ENCODE data around the gene AOX1.

AOX1 gene

GRCh38 chr2:200578778-200579177, 7.0 kb upstream of the AOX1 start:
- Histone ChIP-seq H3K9me3 (ENCODE audit: control extremely low read depth in 1 of 5, control insufficient read depth in 4 of 5, insufficient read depth in 2 of 5, low read depth in 1 of 5, low read length in 4 of 5) (no peaks in the 10 kb centered on the region), H3K27ac (ENCODE audit: insufficient read depth in 1 of 2, low read depth in 1 of 2, low read length in 2 of 2, poor library complexity in 1 of 2, severe bottlenecking in 2 of 2) (no peak overlapping the region), H3K27me3 (replicated peaks in 2 of 5; ENCODE audit: control insufficient read depth in 4 of 5, insufficient read depth in 5 of 5, low read length in 4 of 5) (no peaks in the 10 kb centered on the region), H3K36me3 (ENCODE audit: control insufficient read depth in 4 of 4, insufficient read depth in 4 of 4, low read length in 3 of 4) (peaks cover 0 to 14% (median 2%) of the 10 kb centered on the region in 4 experiments), H3K4me1 (ENCODE audit: control extremely low read depth in 1 of 4, control insufficient read depth in 4 of 4, insufficient read depth in 4 of 4, low read length in 3 of 4) (no peaks in the 10 kb centered on the region), H3K4me3 (ENCODE audit: control insufficient read depth in 1 of 7, extremely low read depth in 1 of 7, insufficient read depth in 4 of 7, low read depth in 2 of 7, low read length in 6 of 7) (no peak overlapping the region)
- no CpG with 5 or more reads among the region's 1 CpG for WGBS (ENCODE audit: insufficient coverage)
- ChIA-PET POLR2A (no interaction called here), CTCF (interaction anchor here (1.0 to 1.6 kb wide), 4 partner anchors 19 to 125 kb away, joined by 3 to 10 read pairs (median 4); no protein-coding TSS in a partner anchor)
- peak; percentile 38 to 72 (median 64) for DNase-seq

GRCh38 chr2:200584639-200585038, 1.2 kb upstream of the AOX1 start:
- whole genome bisulfite sequencing (ENCODE audit: insufficient coverage): 100% methylated on average over 2 of the region's 3 CpGs
- H3K36me3 ChIP-seq (ENCODE audit: control insufficient read depth in 4 of 4, insufficient read depth in 4 of 4, low read length in 3 of 4): peaks cover 0 to 6% (median 1%) of the 10 kb centered on the region in 4 experiments
- H3K4me3 ChIP-seq (ENCODE audit: control insufficient read depth in 1 of 7, extremely low read depth in 1 of 7, insufficient read depth in 4 of 7, low read depth in 2 of 7, low read length in 6 of 7): no peak overlapping the region
- DNase-seq: no peak
- no peak overlapping the region for H3K27ac ChIP-seq (ENCODE audit: insufficient read depth in 1 of 2, low read depth in 1 of 2, low read length in 2 of 2, poor library complexity in 1 of 2, severe bottlenecking in 2 of 2)
- ChIA-PET POLR2A (interaction anchor here (0.6 kb wide), 1 partner anchor 77 kb away, joined by 3 read pairs; no protein-coding TSS in a partner anchor), CTCF (interaction anchor here (1.2 kb wide), 1 partner anchor 119 kb away, joined by 6 read pairs; no protein-coding TSS in a partner anchor)
- peaks cover 0 to 11% (median 9%) of the 10 kb centered on the region in 4 experiments for H3K4me1 ChIP-seq (ENCODE audit: control extremely low read depth in 1 of 4, control insufficient read depth in 4 of 4, insufficient read depth in 4 of 4, low read length in 3 of 4)
- no peaks in the 10 kb centered on the region for H3K9me3 ChIP-seq (ENCODE audit: control extremely low read depth in 1 of 5, control insufficient read depth in 4 of 5, insufficient read depth in 2 of 5, low read depth in 1 of 5, low read length in 4 of 5)
- peaks cover 0 to 4% (median 0%) of the 10 kb centered on the region in 5 experiments for H3K27me3 ChIP-seq (replicated peaks in 2 of 5; ENCODE audit: control insufficient read depth in 4 of 5, insufficient read depth in 5 of 5, low read length in 4 of 5)

GRCh38 chr2:200585340-200585729, 479 bp upstream of the AOX1 start:
- no peaks in the 10 kb centered on the region for H3K9me3 ChIP-seq (ENCODE audit: control extremely low read depth in 1 of 5, control insufficient read depth in 4 of 5, insufficient read depth in 2 of 5, low read depth in 1 of 5, low read length in 4 of 5)
- WGBS (ENCODE audit: insufficient coverage): no CpG with 5 or more reads among the region's 2 CpGs
- no peak for DNase-seq
- CTCF ChIA-PET: interaction anchor here (1.0 to 2.4 kb wide), 5 partner anchors 9 to 119 kb away, joined by 3 to 10 read pairs (median 6); no protein-coding TSS in a partner anchor
- POLR2A ChIA-PET: interaction anchor here (0.6 kb wide), 1 partner anchor 77 kb away, joined by 3 read pairs; no protein-coding TSS in a partner anchor
- H3K4me3 ChIP-seq (ENCODE audit: control insufficient read depth in 1 of 7, extremely low read depth in 1 of 7, insufficient read depth in 4 of 7, low read depth in 2 of 7, low read length in 6 of 7): peak overlapping the region; percentile 62 to 97 (median 78)
- H3K27ac ChIP-seq (ENCODE audit: insufficient read depth in 1 of 2, low read depth in 1 of 2, low read length in 2 of 2, poor library complexity in 1 of 2, severe bottlenecking in 2 of 2): no peak overlapping the region
- peaks cover 0 to 11% (median 9%) of the 10 kb centered on the region in 4 experiments for H3K4me1 ChIP-seq (ENCODE audit: control extremely low read depth in 1 of 4, control insufficient read depth in 4 of 4, insufficient read depth in 4 of 4, low read length in 3 of 4)
- H3K36me3 ChIP-seq (ENCODE audit: control insufficient read depth in 4 of 4, insufficient read depth in 4 of 4, low read length in 3 of 4): peaks cover 0 to 3% (median 1%) of the 10 kb centered on the region in 4 experiments
- H3K27me3 ChIP-seq (replicated peaks in 2 of 5; ENCODE audit: control insufficient read depth in 4 of 5, insufficient read depth in 5 of 5, low read length in 4 of 5): peaks cover 0 to 4% (median 0%) of the 10 kb centered on the region in 5 experiments

GRCh38 chr2:200586644-200586975, 796 bp downstream of the AOX1 start:
- H3K27me3 ChIP-seq (replicated peaks in 2 of 5; ENCODE audit: control insufficient read depth in 4 of 5, insufficient read depth in 5 of 5, low read length in 4 of 5): peaks cover 0 to 4% (median 0%) of the 10 kb centered on the region in 5 experiments
- no peak for DNase-seq
- no peaks in the 10 kb centered on the region for H3K36me3 ChIP-seq (ENCODE audit: control insufficient read depth in 4 of 4, insufficient read depth in 4 of 4, low read length in 3 of 4)
- CTCF ChIA-PET: interaction anchor here (1.0 to 2.4 kb wide), 9 partner anchors 10 to 119 kb away, joined by 3 to 10 read pairs (median 4); no protein-coding TSS in a partner anchor
- H3K4me1 ChIP-seq (ENCODE audit: control extremely low read depth in 1 of 4, control insufficient read depth in 4 of 4, insufficient read depth in 4 of 4, low read length in 3 of 4): peaks cover 0 to 11% (median 9%) of the 10 kb centered on the region in 4 experiments
- no peak overlapping the region for H3K27ac ChIP-seq (ENCODE audit: insufficient read depth in 1 of 2, low read depth in 1 of 2, low read length in 2 of 2, poor library complexity in 1 of 2, severe bottlenecking in 2 of 2)
- H3K4me3 ChIP-seq (ENCODE audit: control insufficient read depth in 1 of 7, extremely low read depth in 1 of 7, insufficient read depth in 4 of 7, low read depth in 2 of 7, low read length in 6 of 7): peak overlapping the region in 4 of 7 experiments; percentile 74 to 97 (median 90)
- H3K9me3 ChIP-seq (ENCODE audit: control extremely low read depth in 1 of 5, control insufficient read depth in 4 of 5, insufficient read depth in 2 of 5, low read depth in 1 of 5, low read length in 4 of 5): no peaks in the 10 kb centered on the region
- POLR2A ChIA-PET: no interaction called here
- 71% methylated on average over 7 of the region's 9 CpGs for WGBS (ENCODE audit: insufficient coverage)

- Histone ChIP-seq H3K4me3 (ENCODE audit: control insufficient read depth in 1 of 7, extremely low read depth in 1 of 7, insufficient read depth in 4 of 7, low read depth in 2 of 7, low read length in 6 of 7) (no peak overlapping the region), H3K36me3 (ENCODE audit: control insufficient read depth in 4 of 4, insufficient read depth in 4 of 4, low read length in 3 of 4) (no peaks in the 10 kb centered on the region), H3K27me3 (replicated peaks in 2 of 5; ENCODE audit: control insufficient read depth in 4 of 5, insufficient read depth in 5 of 5, low read length in 4 of 5) (peaks cover 0 to 4% (median 0%) of the 10 kb centered on the region in 5 experiments), H3K27ac (ENCODE audit: insufficient read depth in 1 of 2, low read depth in 1 of 2, low read length in 2 of 2, poor library complexity in 1 of 2, severe bottlenecking in 2 of 2) (no peak overlapping the region), H3K9me3 (ENCODE audit: control extremely low read depth in 1 of 5, control insufficient read depth in 4 of 5, insufficient read depth in 2 of 5, low read depth in 1 of 5, low read length in 4 of 5) (no peaks in the 10 kb centered on the region), H3K4me1 (ENCODE audit: control extremely low read depth in 1 of 4, control insufficient read depth in 4 of 4, insufficient read depth in 4 of 4, low read length in 3 of 4) (peaks cover 0 to 11% (median 9%) of the 10 kb centered on the region in 4 experiments)
- DNase-seq: no peak
- WGBS (ENCODE audit: insufficient coverage): 93% methylated on average over 4 of the region's 9 CpGs
- CTCF ChIA-PET: interaction anchor here (1.0 to 2.4 kb wide), 8 partner anchors 14 to 118 kb away, joined by 3 to 10 read pairs (median 4); no protein-coding TSS in a partner anchor
- POLR2A ChIA-PET: no interaction called here
Measured at GRCh38 chr2:200587007-200587616, 1.3 kb downstream of the AOX1 start.

- peaks cover 0 to 11% (median 9%) of the 10 kb centered on the region in 4 experiments for H3K4me1 ChIP-seq (ENCODE audit: control extremely low read depth in 1 of 4, control insufficient read depth in 4 of 4, insufficient read depth in 4 of 4, low read length in 3 of 4)
- H3K27ac ChIP-seq (ENCODE audit: insufficient read depth in 1 of 2, low read depth in 1 of 2, low read length in 2 of 2, poor library complexity in 1 of 2, severe bottlenecking in 2 of 2): no peak overlapping the region
- ChIA-PET CTCF (interaction anchor here (1.2 kb wide), 2 partner anchors 17 to 79 kb away, joined by 3 to 4 read pairs; no protein-coding TSS in a partner anchor), POLR2A (no interaction called here)
- H3K36me3 ChIP-seq (ENCODE audit: control insufficient read depth in 4 of 4, insufficient read depth in 4 of 4, low read length in 3 of 4): no peaks in the 10 kb centered on the region
- H3K27me3 ChIP-seq (replicated peaks in 2 of 5; ENCODE audit: control insufficient read depth in 4 of 5, insufficient read depth in 5 of 5, low read length in 4 of 5): peaks cover 0 to 4% (median 0%) of the 10 kb centered on the region in 5 experiments
- no peak for DNase-seq
- no peaks in the 10 kb centered on the region for H3K9me3 ChIP-seq (ENCODE audit: control extremely low read depth in 1 of 5, control insufficient read depth in 4 of 5, insufficient read depth in 2 of 5, low read depth in 1 of 5, low read length in 4 of 5)
- 88% methylated on average over 1 of the region's 4 CpGs for WGBS (ENCODE audit: insufficient coverage)
- H3K4me3 ChIP-seq (ENCODE audit: control insufficient read depth in 1 of 7, extremely low read depth in 1 of 7, insufficient read depth in 4 of 7, low read depth in 2 of 7, low read length in 6 of 7): no peak overlapping the region
Measured at GRCh38 chr2:200588076-200588678, 2.4 kb downstream of the AOX1 start.

- Histone ChIP-seq H3K36me3 (ENCODE audit: control insufficient read depth in 4 of 4, insufficient read depth in 4 of 4, low read length in 3 of 4) (no peaks in the 10 kb centered on the region), H3K27ac (ENCODE audit: insufficient read depth in 1 of 2, low read depth in 1 of 2, low read length in 2 of 2, poor library complexity in 1 of 2, severe bottlenecking in 2 of 2) (no peak overlapping the region), H3K27me3 (replicated peaks in 2 of 5; ENCODE audit: control insufficient read depth in 4 of 5, insufficient read depth in 5 of 5, low read length in 4 of 5) (peaks cover 0 to 4% (median 0%) of the 10 kb centered on the region in 5 experiments), H3K4me1 (ENCODE audit: control extremely low read depth in 1 of 4, control insufficient read depth in 4 of 4, insufficient read depth in 4 of 4, low read length in 3 of 4) (peaks cover 0 to 11% (median 9%) of the 10 kb centered on the region in 4 experiments), H3K4me3 (ENCODE audit: control insufficient read depth in 1 of 7, extremely low read depth in 1 of 7, insufficient read depth in 4 of 7, low read depth in 2 of 7, low read length in 6 of 7) (no peak overlapping the region), H3K9me3 (ENCODE audit: control extremely low read depth in 1 of 5, control insufficient read depth in 4 of 5, insufficient read depth in 2 of 5, low read depth in 1 of 5, low read length in 4 of 5) (no peaks in the 10 kb centered on the region)
- DNase-seq: no peak
- ChIA-PET CTCF (no interaction called here), POLR2A (no interaction called here)
Measured at GRCh38 chr2:200590090-200590489, 4.3 kb downstream of the AOX1 start.

Measured in common myeloid progenitor, CD34-positive (primary cell).